ENCODE measurements around the gene TTC28. TPM values are rescaled to one million over a fixed set of nuclear protein-coding genes. Genes with fewer than 3 reads are reported as not detected.

TTC28 gene
- total and polyA plus RNA-seq, 10 of the 15 experiments (the other 5 are each of a cell fraction or from before 2014, with no cell fraction given), result 0.15 to 8.4 (median 1.4) TPM

DNA sequence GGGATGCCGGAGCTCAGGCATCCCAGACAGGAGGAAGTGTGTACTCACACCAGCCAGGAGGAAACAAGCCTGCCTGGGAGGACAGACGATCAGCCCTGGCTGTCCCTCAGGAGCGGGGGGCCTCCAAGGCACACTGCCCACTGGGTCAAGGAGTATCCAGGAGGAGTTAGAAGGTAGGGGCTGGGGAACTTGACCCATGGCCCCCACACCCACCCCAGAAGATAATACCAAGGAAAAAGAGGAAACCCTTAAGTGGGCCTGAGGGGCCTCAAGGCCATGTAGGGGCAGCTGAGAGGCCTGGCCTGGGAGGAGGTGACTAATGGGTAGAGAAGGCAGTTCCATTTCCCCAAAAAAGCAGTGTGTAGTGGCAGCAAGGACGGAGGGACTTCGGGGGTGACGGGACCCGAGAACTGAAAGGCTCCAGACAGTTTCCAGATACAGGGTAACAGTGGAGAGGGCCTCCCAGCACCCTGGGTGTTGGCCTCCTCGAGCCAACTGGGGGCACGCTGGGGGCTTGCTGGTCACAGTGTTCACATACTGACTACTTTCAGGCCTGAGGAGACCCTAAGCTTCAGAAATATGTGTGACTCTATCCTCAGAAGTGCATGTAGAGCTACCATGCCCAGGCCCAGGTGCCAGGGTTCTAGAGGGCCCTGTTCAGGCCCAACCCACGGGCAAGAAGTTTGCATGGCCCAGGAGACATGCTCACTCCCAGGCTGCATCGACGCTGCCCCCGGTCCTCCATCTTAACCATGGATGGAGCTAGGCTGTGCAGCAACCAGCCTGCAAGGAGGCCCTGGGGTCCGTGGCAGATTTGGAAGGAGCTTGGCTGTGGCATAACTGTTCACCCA lies 684.9 kb downstream of the TTC28 start:
- H3K4me2 ChIP-seq (ENCODE audit: control insufficient read depth, insufficient read depth), result no peak overlapping the region
- H3K27ac ChIP-seq (ENCODE audit: control insufficient read depth, insufficient read depth), result no peak overlapping the region
- TF ChIP-seq STAT1 (conservative IDR thresholded peaks at IDR 0.05) (no peak), TBL1XR1 (IDR thresholded peaks at IDR 0.05; ENCODE audit: low read depth, low read length) (no peak), TCF3 (IDR thresholded peaks at IDR 0.05; ENCODE audit: borderline replicate concordance, insufficient read depth, low read depth, low read length) (no peak), ETV6 (conservative IDR thresholded peaks at IDR 0.05 in 1 of 2, IDR thresholded peaks at IDR 0.05 in 1 of 2; ENCODE audit: borderline replicate concordance in 1 of 2, low read depth in 1 of 2) (no peak), NFIC (IDR thresholded peaks at IDR 0.05; ENCODE audit: low read depth, low read length) (no peak), RB1 (IDR thresholded peaks at IDR 0.05; ENCODE audit: borderline replicate concordance) (no peak)
- TF ChIP-seq, protein P1, sequence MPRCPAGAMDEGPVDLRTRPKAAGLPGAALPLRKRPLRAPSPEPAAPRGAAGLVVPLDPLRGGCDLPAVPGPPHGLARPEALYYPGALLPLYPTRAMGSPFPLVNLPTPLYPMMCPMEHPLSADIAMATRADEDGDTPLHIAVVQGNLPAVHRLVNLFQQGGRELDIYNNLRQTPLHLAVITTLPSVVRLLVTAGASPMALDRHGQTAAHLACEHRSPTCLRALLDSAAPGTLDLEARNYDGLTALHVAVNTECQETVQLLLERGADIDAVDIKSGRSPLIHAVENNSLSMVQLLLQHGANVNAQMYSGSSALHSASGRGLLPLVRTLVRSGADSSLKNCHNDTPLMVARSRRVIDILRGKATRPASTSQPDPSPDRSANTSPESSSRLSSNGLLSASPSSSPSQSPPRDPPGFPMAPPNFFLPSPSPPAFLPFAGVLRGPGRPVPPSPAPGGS (IDR thresholded peaks at IDR 0.05; ENCODE audit: borderline replicate concordance, insufficient read depth, low read depth, low read length, poor library complexity, severe bottlenecking), result no peak
- no peaks in the 10 kb centered on the region for H3K27me3 ChIP-seq (replicated peaks in 1 of 2; ENCODE audit: control insufficient read depth in 2 of 2, insufficient read depth in 2 of 2, low read length in 1 of 2)
- SMC1A ChIA-PET (ENCODE audit: uncharacterized antibody, unreplicated experiment), result no interaction called here
- CTCF ChIA-PET, result interaction anchor here (0.6 kb wide), 1 partner anchor 25 kb away, joined by 3 read pairs; no protein-coding TSS in a partner anchor
- no peaks in the 10 kb centered on the region for H3K4me1 ChIP-seq (ENCODE audit: control insufficient read depth, insufficient read depth, low read length)
- H3K4me3 ChIP-seq, result no peak overlapping the region
- H3K79me2 ChIP-seq (ENCODE audit: control insufficient read depth, insufficient read depth, low read length), result no peaks in the 10 kb centered on the region
- POLR2A ChIA-PET, result interaction anchor here (0.6 kb wide), 1 partner anchor 135 kb away, joined by 4 read pairs; no protein-coding TSS in a partner anchor
- no peaks in the 10 kb centered on the region for H3K36me3 ChIP-seq (ENCODE audit: control insufficient read depth in 2 of 2, insufficient read depth in 2 of 2, low read length in 1 of 2)
- RAD21 ChIA-PET (ENCODE audit: unreplicated experiment), result interaction anchor here (0.6 kb wide), 1 partner anchor 599 kb away, joined by 3 read pairs; no protein-coding TSS in a partner anchor
- FAIRE-seq (no peak), ATAC-seq (no peak), DNase-seq (ENCODE audit: low read depth, low spot score) (no peak)
- H3K9me3 ChIP-seq (replicated peaks; ENCODE audit: control insufficient read depth, insufficient read depth, low read length), result no peaks in the 10 kb centered on the region
- BruUV-seq (replicated peaks), result no TSS peak
- H3K9ac ChIP-seq (ENCODE audit: control insufficient read depth, insufficient read depth, low read length), result no peak overlapping the region
- H4K20me1 ChIP-seq (ENCODE audit: control insufficient read depth, insufficient read depth), result no peaks in the 10 kb centered on the region
- in situ Hi-C loops (cut with MboI) (no loop called here), intact Hi-C loops (cut with micrococcal nuclease; ENCODE audit: unreplicated experiment) (no loop called here)
- H2AFZ ChIP-seq (ENCODE audit: control insufficient read depth, low read depth, low read length), result no peak overlapping the region
- WGBS (ENCODE audit: insufficient coverage, insufficient replicate concordance, low lambda C conversion rate, missing lambda C conversion rate), result 42% methylated on average over 14 of the region's 14 CpGs

Data from GM12878 (cell line).